Nephron progenitor cell (in vitro differentiated cells): ENCODE results near the gene ADARB2.

Source experiments
- DNase-seq: peaks from one replicate; pipeline ENCODE4 v3.0.0; 2021
- H3K27ac Mint-ChIP-seq: 2 replicates; pipeline ENCODE4 v1.8.0; 2021; ENCODE audit warnings: mild to moderate bottlenecking, moderate library complexity, mixed read lengths
- H3K27me3 Mint-ChIP-seq: 2 replicates; pipeline ENCODE4 v1.8.0; 2021; ENCODE audit warnings: mild to moderate bottlenecking, low read depth, mixed read lengths; ENCODE audit not compliant: poor library complexity
- H3K36me3 Mint-ChIP-seq: 2 replicates; pipeline ENCODE4 v1.8.0; 2021; ENCODE audit warnings: low read depth, mixed read lengths
- H3K4me1 Mint-ChIP-seq: 2 replicates; pipeline ENCODE4 v1.8.0; 2021; ENCODE audit warnings: mixed read lengths
- H3K4me3 Mint-ChIP-seq: 2 replicates; pipeline ENCODE4 v1.8.0; 2021; ENCODE audit warnings: mild to moderate bottlenecking, moderate library complexity, mixed read lengths
- H3K9me3 Mint-ChIP-seq: 2 replicates; pipeline ENCODE4 v1.8.0; 2021; ENCODE audit warnings: mild to moderate bottlenecking, moderate library complexity, mixed read lengths
- CTCF ChIP-seq: fragments of 200-600 bp; sonication (generic); IDR thresholded peaks from 2 replicates; pipeline ENCODE4 v1.5.0; 2021; ENCODE audit warnings: antibody characterized with exemption

ADARB2 gene

GRCh38 chr10:1597370-1598146 is 139.8 kb downstream of the ADARB2 start:
- Mint-ChIP-seq H3K4me3 (no peak overlapping the region), H3K27ac (no peak overlapping the region), H3K4me1 (peaks cover 23% of the 10 kb centered on the region), H3K36me3 (no peaks in the 10 kb centered on the region), H3K9me3 (no peaks in the 10 kb centered on the region), H3K27me3 (peaks cover 18% of the 10 kb centered on the region)
- DNase-seq, result no peak
- no peak for TF ChIP-seq CTCF

GRCh38 chr10:1596482-1597099 is 140.7 kb downstream of the ADARB2 start:
- no peak for DNase-seq
- Mint-ChIP-seq H3K9me3 (no peaks in the 10 kb centered on the region), H3K4me1 (peaks cover 14% of the 10 kb centered on the region), H3K4me3 (no peak overlapping the region), H3K27me3 (peaks cover 15% of the 10 kb centered on the region), H3K36me3 (no peaks in the 10 kb centered on the region), H3K27ac (no peak overlapping the region)
- TF ChIP-seq CTCF, result no peak

- no peak for TF ChIP-seq CTCF
- Mint-ChIP-seq H3K36me3 (no peaks in the 10 kb centered on the region), H3K27me3 (peaks cover 21% of the 10 kb centered on the region), H3K9me3 (no peaks in the 10 kb centered on the region), H3K27ac (no peak overlapping the region), H3K4me1 (peaks cover 10% of the 10 kb centered on the region), H3K4me3 (no peak overlapping the region)
- no peak for DNase-seq
These were observed 141.6 kb downstream of the ADARB2 start for GRCh38 chr10:1595726-1596125.

GRCh38 chr10:1595242-1595600 is 142.1 kb downstream of the ADARB2 start:
- H3K27ac Mint-ChIP-seq, result no peak overlapping the region

GRCh38 chr10:1594372-1595241 is 142.7 kb downstream of the ADARB2 start:
- no peaks in the 10 kb centered on the region for H3K36me3 Mint-ChIP-seq
- H3K9me3 Mint-ChIP-seq, result no peaks in the 10 kb centered on the region
- TF ChIP-seq CTCF, result no peak
- H3K27me3 Mint-ChIP-seq, result peaks cover 25% of the 10 kb centered on the region
- H3K4me1 Mint-ChIP-seq, result peaks cover 15% of the 10 kb centered on the region
- no peak for DNase-seq
- H3K4me3 Mint-ChIP-seq, result no peak overlapping the region
- H3K27ac Mint-ChIP-seq, result no peak overlapping the region

More at GRCh38 chr10:1595242-1595600, 142.1 kb downstream of the ADARB2 start:
- Mint-ChIP-seq H3K9me3 (no peaks in the 10 kb centered on the region), H3K27me3 (peaks cover 25% of the 10 kb centered on the region), H3K4me3 (no peak overlapping the region), H3K4me1 (peaks cover 15% of the 10 kb centered on the region), H3K36me3 (no peaks in the 10 kb centered on the region)
- TF ChIP-seq CTCF, result no peak
- no peak for DNase-seq
